ENCODE data around the gene CDKN1C.

The CDKN1C gene

GRCh38 chr11:2890466-2891294 lies 5.1 kb upstream of the CDKN1C start:
- DNase-seq (ENCODE audit: low read depth in 2 of 2), result no peak

- DNase-seq (ENCODE audit: low read depth in 2 of 2), result no peak
These were observed 4.0 kb upstream of the CDKN1C start for GRCh38 chr11:2889362-2890273.

- DNase-seq (ENCODE audit: low read depth in 2 of 2), result peak; percentile 73 to 83
These were observed 2.8 kb upstream of the CDKN1C start for GRCh38 chr11:2888266-2888968.

GRCh38 chr11:2887515-2888195 lies 2.1 kb upstream of the CDKN1C start:
- DNase-seq (ENCODE audit: low read depth in 2 of 2), result no peak

- DNase-seq (ENCODE audit: low read depth in 2 of 2), result no peak
These were observed 1.4 kb upstream of the CDKN1C start for GRCh38 chr11:2886936-2887335.

GRCh38 chr11:2886191-2886894 lies 768 bp upstream of the CDKN1C start:
- no peak for DNase-seq (ENCODE audit: low read depth in 2 of 2)

- DNase-seq (ENCODE audit: low read depth in 2 of 2), result no peak
These were observed 428 bp downstream of the CDKN1C start for GRCh38 chr11:2885017-2885677.

- DNase-seq (ENCODE audit: low read depth in 2 of 2), result no peak
These were observed 1.4 kb downstream of the CDKN1C start for GRCh38 chr11:2883979-2884815.

GRCh38 chr11:2883640-2883978 lies 2.0 kb downstream of the CDKN1C start:
- DNase-seq (ENCODE audit: low read depth in 2 of 2), result no peak

- DNase-seq (ENCODE audit: low read depth in 2 of 2), result no peak
These were observed 3.0 kb downstream of the CDKN1C start for GRCh38 chr11:2882396-2883110.

- DNase-seq (ENCODE audit: low read depth in 2 of 2), result no peak
These were observed 3.6 kb downstream of the CDKN1C start for GRCh38 chr11:2881981-2882375.

GRCh38 chr11:2881076-2881980 lies 4.2 kb downstream of the CDKN1C start:
- DNase-seq (ENCODE audit: low read depth in 2 of 2), result no peak

GRCh38 chr11:2880646-2881045 lies 4.9 kb downstream of the CDKN1C start:
- no peak for DNase-seq (ENCODE audit: low read depth in 2 of 2)

GRCh38 chr11:2878782-2879181 lies 6.8 kb downstream of the CDKN1C start:
- DNase-seq (ENCODE audit: low read depth in 2 of 2), result no peak

- no peak for DNase-seq (ENCODE audit: low read depth in 2 of 2)
These were observed 8.1 kb downstream of the CDKN1C start for GRCh38 chr11:2877474-2877873.

- no peak for DNase-seq (ENCODE audit: low read depth in 2 of 2)
These were observed 10.6 kb downstream of the CDKN1C start for GRCh38 chr11:2874963-2875362.

- DNase-seq (ENCODE audit: low read depth in 2 of 2), result no peak
These were observed 14.4 kb downstream of the CDKN1C start for GRCh38 chr11:2870969-2871680.

Measured in stimulated activated CD8-positive, alpha-beta memory T cell treated with anti-CD3 and anti-CD28 coated beads, Interleukin-7, amount 100 ng/mL, for 1 hour (primary cell).